Left lung (tissue), 10 donors: Measurements from ENCODE around the gene ARHGEF4. TPM values are rescaled to one million over a fixed set of nuclear protein-coding genes. Genes with fewer than 3 reads are reported as not detected.
"Not testable (repeated sequence)": the region's sequence is repeated elsewhere in the genome, so short reads cannot be mapped to it uniquely, and the experiment has no call there.

ENCODE experiments used
- ATAC-seq: fragments of 200-7000 bp; cut with Tn5 transposase; one replicate; pipeline ENCODE4 v1.9.1; 2020; ENCODE audit warnings: moderate library complexity
- DNase-seq, 4 donors: peaks; one replicate each; pipeline ENCODE4 v3.0.0-alpha.2; 2013 to 2020
- H3K27ac ChIP-seq, 2 donors: fragments of 200-600 bp; sonication (generic) in 1 of 2; one replicate each; pipeline versions ENCODE4 v1.5.0 to v1.8.0; 2020 to 2021
- H3K27me3 ChIP-seq, 2 donors: fragments of 200-600 bp; sonication (generic) in 1 of 2; one replicate each; pipeline versions ENCODE4 v1.5.0 to v1.8.0; 2020 to 2021
- H3K36me3 ChIP-seq, 2 donors: fragments of 200-600 bp; sonication (generic) in 1 of 2; one replicate each; pipeline versions ENCODE4 v1.5.0 to v1.8.0; 2020 to 2021
- H3K4me1 ChIP-seq, 2 donors: fragments of 200-600 bp; one replicate each; pipeline ENCODE4 v1.8.0; 2021
- H3K4me3 ChIP-seq, 2 donors: fragments of 200-600 bp; sonication (generic) in 1 of 2; one replicate each; pipeline versions ENCODE4 v1.5.0 to v1.8.0; 2020 to 2021; ENCODE audit warnings: mild to moderate bottlenecking in 1 of 2
- H3K9me3 ChIP-seq, 2 donors: fragments of 200-600 bp; sonication (generic) in 1 of 2; one replicate each; pipeline versions ENCODE4 v1.5.0 to v1.8.0; 2020 to 2021
- CTCF ChIP-seq, 2 donors: fragments of 200-600 bp; sonication (generic) in 1 of 2; IDR thresholded peaks; one replicate each; pipeline versions ENCODE4 v1.5.0 to v1.8.0; 2021; ENCODE audit warnings: antibody characterized with exemption in 2 of 2
- intact Hi-C, 2 donors: fragments of 100-400 bp; cut with DNase I; formaldehyde crosslinking; loops; one replicate each; pipeline versions ENCODE4 v1.11.2 to v1.14.2; 2022
- polyA plus RNA-seq, 6 donors: library from polyadenylated mRNA; unstranded; fragments of 120-200 nt; gene quantifications; one replicate each; pipeline ENCODE4 v1.2.1, GENCODE V29; 2013; ENCODE audit not compliant: insufficient read length in 6 of 6
- total RNA-seq, 2 donors: library from RNA; stranded (reverse); fragmentation: NEBNext Ultra II Directional; extraction: Animal tissue kit (Norgen Biotek cat#: 25700); gene quantifications; one replicate each; pipeline ENCODE4 v1.2.1, GENCODE V29; 2021
- donor health status: DM: no; HTN: yes; CAD: no.
- donor health status: DM: no; HTN: no; CAD: no.

The ARHGEF4 gene
- total and polyA plus RNA-seq, 8 donors: 1.7 to 4.3 (median 2.8) TPM

DNA sequence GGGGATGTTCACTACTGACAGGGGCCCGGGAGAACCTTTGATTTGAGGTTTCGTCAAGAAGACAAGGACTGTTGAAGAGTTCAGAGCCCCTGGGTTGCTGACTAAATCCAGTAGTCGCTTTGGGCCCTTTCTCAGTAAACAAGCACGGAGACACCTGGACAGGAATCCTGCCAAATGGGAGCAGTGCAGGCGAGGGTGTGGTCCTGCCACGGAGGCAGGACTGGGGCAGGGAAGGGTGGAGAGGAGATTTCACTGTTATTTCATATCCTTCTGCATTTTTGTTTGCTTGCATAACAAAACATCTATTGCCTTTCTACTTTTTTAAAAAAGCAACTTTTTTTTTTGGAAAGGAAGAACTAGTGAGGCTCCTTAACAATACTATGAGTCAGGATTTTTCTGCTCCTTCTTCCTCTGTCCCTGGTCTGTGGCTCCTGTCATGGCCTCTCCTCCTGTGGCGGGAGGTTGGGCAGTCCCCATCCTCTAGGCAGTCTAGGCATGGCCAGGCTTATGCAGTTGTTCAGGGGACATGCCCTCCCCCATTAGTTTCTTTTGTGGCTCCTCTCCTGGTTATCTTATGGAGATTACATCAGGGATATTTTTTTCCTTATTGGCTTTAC is 57.7 kb downstream of the ARHGEF4 start:
- intact Hi-C loops: no loop called here
- H3K27ac ChIP-seq: no peak overlapping the region
- ATAC-seq: no peak

GRCh38 chr2:130896813-130897212 is 60.1 kb downstream of the ARHGEF4 start:
- ATAC-seq: no peak
- H3K9me3 ChIP-seq: no peaks in the 10 kb centered on the region
- DNase-seq: no peak
- H3K27ac ChIP-seq: no peak overlapping the region
- H3K27me3 ChIP-seq: peaks cover 0 to 13% of the 10 kb centered on the region in 2 donors
- intact Hi-C loops: no loop called here
- no peaks in the 10 kb centered on the region for H3K4me1 ChIP-seq
- no peaks in the 10 kb centered on the region for H3K36me3 ChIP-seq
- no peak for TF ChIP-seq CTCF (IDR thresholded peaks at IDR 0.05)
- no peak overlapping the region for H3K4me3 ChIP-seq

More for the DNA sequence above, 57.7 kb downstream of the ARHGEF4 start:
- Histone ChIP-seq H3K4me3 (no peak overlapping the region), H3K4me1 (no peaks in the 10 kb centered on the region), H3K9me3 (no peaks in the 10 kb centered on the region), H3K36me3 (no peaks in the 10 kb centered on the region), H3K27me3 (peaks cover 0 to 20% of the 10 kb centered on the region in 2 donors)
- no peak for TF ChIP-seq CTCF (IDR thresholded peaks at IDR 0.05)
- DNase-seq: no peak

GRCh38 chr2:130898553-130898952 is 61.8 kb downstream of the ARHGEF4 start:
- Histone ChIP-seq H3K9me3 (no peaks in the 10 kb centered on the region), H3K36me3 (no peaks in the 10 kb centered on the region), H3K27ac (no peak overlapping the region), H3K27me3 (peaks cover 0 to 5% of the 10 kb centered on the region in 2 donors), H3K4me3 (no peak overlapping the region), H3K4me1 (no peaks in the 10 kb centered on the region)
- no peak for DNase-seq
- no peak for TF ChIP-seq CTCF (IDR thresholded peaks at IDR 0.05)
- no peak for ATAC-seq
- intact Hi-C loops: no loop called here

DNA sequence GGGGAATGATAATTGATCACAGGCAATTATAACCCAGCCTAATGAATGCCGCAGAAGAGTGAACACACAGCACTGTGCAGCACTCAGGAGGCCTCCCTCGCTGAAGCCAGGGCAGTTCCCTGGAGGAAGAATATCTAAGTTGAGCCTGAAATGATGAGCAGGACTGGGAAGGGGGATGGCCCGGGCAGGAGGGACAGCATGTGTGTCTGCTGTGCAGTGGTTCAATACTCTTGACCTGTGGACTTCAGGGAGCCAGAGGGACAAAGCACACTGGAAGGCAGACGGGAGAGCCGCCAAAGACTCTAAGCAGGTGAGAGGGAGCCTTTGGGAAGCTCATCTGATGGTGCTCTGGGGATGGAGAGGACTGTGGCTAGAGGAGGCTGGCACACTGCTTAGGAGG is 62.6 kb downstream of the ARHGEF4 start:
- TF ChIP-seq CTCF (IDR thresholded peaks at IDR 0.05): no peak
- H3K27ac ChIP-seq: no peak overlapping the region
- ATAC-seq: no peak
- peaks cover 0 to 4% of the 10 kb centered on the region in 2 donors for H3K27me3 ChIP-seq
- DNase-seq: no peak
- H3K9me3 ChIP-seq: no peaks in the 10 kb centered on the region
- intact Hi-C loops: no loop called here
- no peak overlapping the region for H3K4me3 ChIP-seq
- H3K36me3 ChIP-seq: no peaks in the 10 kb centered on the region
- H3K4me1 ChIP-seq: no peaks in the 10 kb centered on the region

- H3K27me3 ChIP-seq: peaks cover 0 to 4% of the 10 kb centered on the region in 2 donors
- DNase-seq (no peak), ATAC-seq (no peak)
- H3K4me1 ChIP-seq: no peaks in the 10 kb centered on the region
- intact Hi-C loops: no loop called here
- TF ChIP-seq CTCF (IDR thresholded peaks at IDR 0.05): no peak
- no peaks in the 10 kb centered on the region for H3K9me3 ChIP-seq
- no peak overlapping the region for H3K4me3 ChIP-seq
- H3K27ac ChIP-seq: no peak overlapping the region
- H3K36me3 ChIP-seq: no peaks in the 10 kb centered on the region
Observed at GRCh38 chr2:130901061-130901460, 64.3 kb downstream of the ARHGEF4 start.

DNA sequence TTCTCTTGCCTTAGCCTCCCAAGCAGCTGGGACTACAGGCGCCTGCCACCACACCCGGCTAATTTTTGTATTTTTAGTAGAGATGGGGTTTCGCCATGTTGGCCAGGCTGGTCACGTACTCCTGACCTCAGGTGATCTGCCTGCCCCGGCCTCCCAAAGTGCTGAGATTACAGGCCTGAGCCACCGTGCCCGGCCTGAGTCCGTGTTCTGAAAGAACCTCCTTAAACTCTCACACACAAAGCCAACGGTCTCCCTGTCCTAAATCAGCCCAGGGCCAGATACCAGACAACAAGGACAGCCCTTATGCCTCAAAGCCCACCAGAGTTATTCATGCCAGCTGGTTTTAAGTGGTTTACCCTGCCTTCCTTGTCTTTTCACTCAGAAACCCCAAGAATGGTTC is 64.9 kb downstream of the ARHGEF4 start:
- intact Hi-C loops, H3K9me3 ChIP-seq: not testable (repeated sequence)

More for the DNA sequence above, 64.9 kb downstream of the ARHGEF4 start:
- H3K27me3 ChIP-seq, H3K4me1 ChIP-seq, DNase-seq, H3K27ac ChIP-seq, ATAC-seq, H3K36me3 ChIP-seq, H3K4me3 ChIP-seq: not testable (repeated sequence)
